Neural progenitor cell (in vitro differentiated cells): Measurements from ENCODE around the gene IQCN.

Source experiments
- EZH2 ChIP-seq: fragments of 200-600 bp; sonication (generic); IDR thresholded peaks from 2 replicates; pipeline ENCODE4 v1.6.1; 2017; ENCODE audit warnings: antibody characterized with exemption, mild to moderate bottlenecking, moderate library complexity
- EZH2phosphoT487 ChIP-seq: fragments of 200-600 bp; sonication (generic); IDR thresholded peaks from 2 replicates; pipeline ENCODE4 v1.6.1; 2017; ENCODE audit warnings: antibody characterized with exemption
- TF ChIP-seq, protein P1 (sequence below): fragments of 200-600 bp; sonication (generic); IDR thresholded peaks from 2 replicates; pipeline ENCODE4 v1.5.1; 2017; ENCODE audit warnings: antibody characterized with exemption, mild to moderate bottlenecking

DNA sequence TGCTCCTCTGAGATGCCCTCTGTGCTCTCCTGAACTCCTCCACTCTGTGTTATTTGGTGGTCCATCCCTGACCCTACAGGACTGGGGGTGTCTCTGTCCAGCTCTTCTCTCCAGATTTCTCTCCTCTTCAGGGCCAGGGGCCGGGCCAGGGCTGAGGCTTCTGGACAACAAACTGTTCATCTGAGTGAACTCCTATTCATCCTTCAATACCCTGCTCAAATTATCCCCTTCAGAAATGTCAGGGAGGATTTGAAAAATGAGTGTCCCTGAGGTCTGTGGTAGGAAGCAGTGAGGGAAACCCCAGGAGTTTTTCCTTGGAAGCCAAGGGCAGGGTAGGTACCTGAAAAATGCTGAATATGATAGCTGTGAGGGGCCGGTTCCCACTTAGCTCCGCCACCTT lies 55.7 kb downstream of the IQCN start:
- TF ChIP-seq, protein P1, sequence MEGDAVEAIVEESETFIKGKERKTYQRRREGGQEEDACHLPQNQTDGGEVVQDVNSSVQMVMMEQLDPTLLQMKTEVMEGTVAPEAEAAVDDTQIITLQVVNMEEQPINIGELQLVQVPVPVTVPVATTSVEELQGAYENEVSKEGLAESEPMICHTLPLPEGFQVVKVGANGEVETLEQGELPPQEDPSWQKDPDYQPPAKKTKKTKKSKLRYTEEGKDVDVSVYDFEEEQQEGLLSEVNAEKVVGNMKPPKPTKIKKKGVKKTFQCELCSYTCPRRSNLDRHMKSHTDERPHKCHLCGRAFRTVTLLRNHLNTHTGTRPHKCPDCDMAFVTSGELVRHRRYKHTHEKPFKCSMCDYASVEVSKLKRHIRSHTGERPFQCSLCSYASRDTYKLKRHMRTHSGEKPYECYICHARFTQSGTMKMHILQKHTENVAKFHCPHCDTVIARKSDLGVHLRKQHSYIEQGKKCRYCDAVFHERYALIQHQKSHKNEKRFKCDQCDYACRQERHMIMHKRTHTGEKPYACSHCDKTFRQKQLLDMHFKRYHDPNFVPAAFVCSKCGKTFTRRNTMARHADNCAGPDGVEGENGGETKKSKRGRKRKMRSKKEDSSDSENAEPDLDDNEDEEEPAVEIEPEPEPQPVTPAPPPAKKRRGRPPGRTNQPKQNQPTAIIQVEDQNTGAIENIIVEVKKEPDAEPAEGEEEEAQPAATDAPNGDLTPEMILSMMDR, result no peak
- no peak for TF ChIP-seq EZH2
- TF ChIP-seq EZH2phosphoT487, result no peak
